UCSD-AML1 (cell line): Measurements from ENCODE around the gene MRNIP.

Experiments used
- DNase-seq: peaks from one replicate; lab custom pipeline; 2025; ENCODE audit not compliant: unreplicated experiment; lab: John Stamatoyannopoulos, UW

The MRNIP gene

GRCh38 chr5:179805529-179806249 lies 52.9 kb downstream of the MRNIP start:
- DNase-seq, result peak; percentile 64

GRCh38 chr5:179805070-179805528 lies 53.5 kb downstream of the MRNIP start:
- DNase-seq, result no peak

- no peak for DNase-seq
Measured at GRCh38 chr5:179804555-179804947, 54.1 kb downstream of the MRNIP start.

- DNase-seq, result peak; percentile 87
Measured at GRCh38 chr5:179803651-179804554, 54.7 kb downstream of the MRNIP start.

GRCh38 chr5:179802950-179803562 lies 55.6 kb downstream of the MRNIP start:
- no peak for DNase-seq

GRCh38 chr5:179802207-179802883 lies 56.3 kb downstream of the MRNIP start:
- DNase-seq, result no peak

- DNase-seq, result peak; percentile 47
Measured at GRCh38 chr5:179801304-179802206, 57.1 kb downstream of the MRNIP start.

GRCh38 chr5:179800696-179801201 lies 57.9 kb downstream of the MRNIP start:
- DNase-seq, result no peak

GRCh38 chr5:179800071-179800695 lies 58.4 kb downstream of the MRNIP start:
- DNase-seq, result no peak

- DNase-seq, result no peak
Measured at GRCh38 chr5:179799644-179799973, 59.0 kb downstream of the MRNIP start.

- no peak for DNase-seq
Measured at GRCh38 chr5:179798771-179799643, 59.6 kb downstream of the MRNIP start.

- no peak for DNase-seq
Measured at GRCh38 chr5:179798144-179798770, 60.4 kb downstream of the MRNIP start.

GRCh38 chr5:179797741-179798140 lies 60.9 kb downstream of the MRNIP start:
- DNase-seq, result no peak

GRCh38 chr5:179796877-179797608 lies 61.6 kb downstream of the MRNIP start:
- DNase-seq, result no peak

- DNase-seq, result peak; percentile 87
Measured at GRCh38 chr5:179795863-179796833, 62.5 kb downstream of the MRNIP start.
